ENCODE data around the gene TOP2A. TPM values are rescaled to one million over a fixed set of nuclear protein-coding genes. Genes with fewer than 3 reads are reported as not detected.
A peak's percentile ranks its signal among the peaks of the same experiment; 100 is the strongest.
"Not testable (repeated sequence)": the region's sequence is repeated elsewhere in the genome, so short reads cannot be mapped to it uniquely, and the experiment has no call there.

The TOP2A gene
- total RNA-seq, 1 donor from 2014 or later = 1.1 TPM

- DNase-seq (no peak), ATAC-seq (no peak)
- intact Hi-C loops (cut with micrococcal nuclease) = no loop called here
Observed at GRCh38 chr17:40404003-40404402, 13.7 kb downstream of the TOP2A start.

DNA sequence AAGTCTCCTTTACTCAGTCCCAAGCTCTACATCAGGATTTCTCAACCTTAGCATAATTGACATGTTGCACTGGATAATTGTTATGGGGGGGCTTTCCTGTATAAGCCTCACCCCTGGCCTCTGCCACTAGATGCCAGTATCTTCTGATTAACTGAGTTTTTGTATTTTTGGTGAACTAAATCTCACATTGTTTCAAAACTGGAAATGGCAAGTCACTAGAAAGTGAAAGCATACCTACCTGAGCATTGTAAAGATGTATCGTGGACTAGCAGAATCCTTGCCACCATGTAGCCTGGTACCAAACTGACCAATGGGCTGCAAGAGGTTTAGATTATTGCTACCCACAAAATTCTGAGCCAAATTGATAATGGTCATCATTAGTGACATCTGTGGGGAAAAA is 15.0 kb downstream of the TOP2A start:
- no peak for DNase-seq
- ATAC-seq = no peak
- intact Hi-C loops (cut with micrococcal nuclease) = no loop called here

- DNase-seq (no peak), ATAC-seq (peak; percentile 47)
- intact Hi-C loops (cut with micrococcal nuclease) = no loop called here
Observed at GRCh38 chr17:40399185-40399584, 18.5 kb downstream of the TOP2A start.

GRCh38 chr17:40386555-40386954 is 31.1 kb downstream of the TOP2A start:
- ATAC-seq; intact Hi-C loops (cut with micrococcal nuclease); DNase-seq: not testable (repeated sequence)

DNA sequence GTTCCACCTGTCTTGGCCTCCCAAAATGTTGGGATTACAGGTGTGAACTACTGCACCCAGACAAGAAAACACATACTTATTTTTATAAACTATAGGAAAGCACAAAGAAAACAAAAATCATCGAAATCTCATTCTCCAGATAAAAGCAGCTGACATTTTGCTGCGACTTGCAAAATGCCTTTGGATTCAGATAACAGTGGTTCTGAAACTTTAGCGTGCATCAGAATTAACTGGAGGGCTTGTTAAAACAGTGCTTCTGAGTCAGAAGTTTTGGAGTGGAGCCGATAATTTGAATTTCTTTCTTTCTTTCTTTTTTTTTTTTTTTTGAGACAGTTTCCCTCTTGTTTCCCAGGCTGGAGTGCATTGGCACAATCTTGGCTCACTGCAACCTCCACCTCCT is 35.4 kb downstream of the TOP2A start:
- DNase-seq = no peak
- intact Hi-C loops (cut with micrococcal nuclease) = no loop called here
- ATAC-seq = no peak

- ATAC-seq = no peak
- no peak for DNase-seq
- intact Hi-C loops (cut with micrococcal nuclease) = no loop called here
Observed at GRCh38 chr17:40378966-40379365, 38.7 kb downstream of the TOP2A start.

GRCh38 chr17:40377832-40378231 is 39.9 kb downstream of the TOP2A start:
- ATAC-seq (no peak), DNase-seq (no peak)
- intact Hi-C loops (cut with micrococcal nuclease) = no loop called here

DNA sequence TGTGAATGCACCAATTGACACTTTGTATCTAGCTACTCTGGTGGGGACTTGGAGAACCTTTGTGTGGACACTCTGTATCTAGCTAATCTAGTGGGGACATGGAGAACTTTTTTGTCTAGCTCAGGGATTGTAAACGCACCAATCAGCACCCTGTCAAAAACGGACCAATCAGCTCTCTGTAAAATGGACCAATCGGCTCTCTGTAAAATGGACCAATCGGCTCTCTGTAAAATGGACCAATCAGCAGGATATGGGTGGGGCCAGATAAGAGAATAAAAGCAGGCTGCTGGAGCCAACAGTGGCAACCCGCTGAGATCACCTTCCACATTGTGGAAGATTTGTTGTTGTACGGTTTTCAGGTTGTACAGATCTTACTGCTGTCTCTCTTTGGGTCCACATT is 41.2 kb downstream of the TOP2A start:
- intact Hi-C loops (cut with micrococcal nuclease); DNase-seq; ATAC-seq: not testable (repeated sequence)

DNA sequence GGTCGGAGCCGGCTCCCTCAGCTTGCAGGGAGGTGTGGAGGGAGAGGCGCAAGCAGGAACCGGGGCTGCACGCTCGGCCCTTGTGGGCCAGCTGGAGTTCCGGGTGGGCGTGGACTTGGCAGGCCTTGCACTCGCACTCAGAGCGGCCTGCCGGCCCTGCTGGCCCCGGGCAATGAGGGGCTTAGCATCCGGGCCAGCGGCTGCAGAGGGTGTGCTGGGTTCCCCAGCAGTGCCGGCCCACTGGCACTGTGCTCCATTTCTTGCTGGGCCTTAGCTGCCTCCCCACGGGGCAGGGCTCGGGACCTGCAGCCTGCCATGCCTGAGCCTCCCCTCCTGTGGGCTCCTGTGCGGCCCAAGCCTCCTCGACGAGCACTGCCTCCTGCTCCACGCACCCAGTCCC is 41.9 kb downstream of the TOP2A start:
- DNase-seq; intact Hi-C loops (cut with micrococcal nuclease); ATAC-seq: not testable (repeated sequence)

DNA sequence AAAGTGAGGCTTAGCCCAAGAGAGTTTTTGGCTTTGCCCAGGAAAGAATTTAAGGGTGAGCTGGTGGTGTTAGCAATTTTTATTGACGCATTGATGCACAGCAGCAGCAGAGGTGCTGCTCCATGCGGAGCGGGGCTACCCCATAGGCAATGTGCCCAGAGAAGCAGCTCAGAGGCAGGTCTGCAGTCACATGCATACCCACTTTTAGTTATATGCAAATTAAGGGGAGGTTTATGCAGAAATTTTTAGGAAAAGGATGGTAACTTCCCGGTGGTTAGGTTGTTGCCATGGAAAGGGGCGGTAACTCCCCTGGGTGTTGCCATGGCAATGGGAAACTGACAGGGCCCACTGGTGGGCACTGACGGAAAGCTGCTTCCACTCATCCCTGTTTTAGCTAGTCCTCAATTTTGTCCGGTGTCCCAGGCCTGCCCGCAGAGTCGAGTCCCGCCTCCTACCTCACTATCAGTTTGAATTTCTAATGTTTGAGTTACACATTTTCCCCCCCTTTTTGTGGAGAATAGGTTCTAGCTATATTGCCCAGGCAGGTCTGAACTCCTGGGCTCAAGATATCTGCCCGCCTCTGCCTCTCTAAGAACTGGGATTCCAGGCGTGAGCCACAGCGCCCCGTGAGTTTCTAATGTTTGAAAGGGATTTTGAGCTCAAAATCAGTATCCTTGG is 42.7 kb downstream of the TOP2A start:
- ATAC-seq (no peak), DNase-seq (no peak)
- intact Hi-C loops (cut with micrococcal nuclease) = no loop called here

DNA sequence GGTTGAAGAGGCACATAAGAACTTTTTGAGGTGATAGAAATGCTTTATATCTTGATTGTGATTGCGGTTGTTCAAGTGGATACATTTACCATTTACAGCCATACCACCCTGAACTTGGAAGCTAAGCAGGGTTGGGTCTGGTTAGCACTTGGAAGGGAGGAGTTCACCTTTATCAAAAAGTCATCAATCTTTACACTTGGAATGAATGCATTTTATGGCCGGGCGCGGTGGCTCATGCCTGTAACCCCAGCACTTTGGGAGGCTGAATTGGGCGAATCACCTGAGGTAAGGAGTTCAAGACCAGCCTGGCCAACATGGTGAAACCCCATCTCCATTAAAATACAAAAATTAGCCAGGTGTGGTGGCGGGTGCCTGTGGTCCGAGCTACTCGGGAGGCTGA is 43.7 kb downstream of the TOP2A start:
- no peak for DNase-seq
- intact Hi-C loops (cut with micrococcal nuclease) = no loop called here
- no peak for ATAC-seq

DNA sequence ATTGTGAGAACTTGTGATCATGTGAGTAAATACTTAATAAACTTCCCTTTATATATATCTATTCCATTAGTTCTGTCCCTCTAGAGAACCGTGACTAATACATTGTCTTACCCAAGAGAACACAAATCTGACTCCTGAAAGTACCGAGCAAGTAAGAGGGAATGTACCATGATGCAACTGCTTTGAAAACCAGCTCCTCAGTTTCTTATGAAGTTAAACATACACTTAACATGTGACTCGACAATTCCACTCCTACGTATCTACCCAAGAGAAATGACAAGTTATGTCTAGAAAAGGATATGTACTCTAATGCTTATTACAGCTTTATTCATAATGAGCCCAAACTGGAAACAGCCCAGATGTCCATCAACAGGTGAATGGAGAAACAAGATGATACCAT is 44.4 kb downstream of the TOP2A start:
- intact Hi-C loops (cut with micrococcal nuclease) = no loop called here
- DNase-seq (no peak), ATAC-seq (no peak)

DNA sequence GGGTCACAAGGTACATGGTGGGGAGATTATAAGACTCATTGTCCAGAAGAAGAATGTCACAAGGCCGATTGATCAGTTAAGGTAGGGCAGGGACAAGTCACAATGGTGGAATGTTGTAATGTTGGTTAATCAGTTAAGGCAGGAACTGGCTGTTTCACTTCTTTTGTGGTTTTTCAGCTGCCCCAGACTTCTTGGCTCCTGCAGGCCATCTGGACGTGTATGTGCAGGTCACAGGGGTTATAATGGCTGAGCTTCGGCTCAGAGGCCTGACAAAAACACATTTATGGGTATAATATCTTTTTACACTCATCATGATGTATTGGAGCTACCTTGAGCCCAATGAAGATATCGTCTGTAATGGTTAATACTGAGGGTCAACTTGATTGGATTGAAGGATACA is 45.1 kb downstream of the TOP2A start:
- ATAC-seq; intact Hi-C loops (cut with micrococcal nuclease); DNase-seq: not testable (repeated sequence)

DNA sequence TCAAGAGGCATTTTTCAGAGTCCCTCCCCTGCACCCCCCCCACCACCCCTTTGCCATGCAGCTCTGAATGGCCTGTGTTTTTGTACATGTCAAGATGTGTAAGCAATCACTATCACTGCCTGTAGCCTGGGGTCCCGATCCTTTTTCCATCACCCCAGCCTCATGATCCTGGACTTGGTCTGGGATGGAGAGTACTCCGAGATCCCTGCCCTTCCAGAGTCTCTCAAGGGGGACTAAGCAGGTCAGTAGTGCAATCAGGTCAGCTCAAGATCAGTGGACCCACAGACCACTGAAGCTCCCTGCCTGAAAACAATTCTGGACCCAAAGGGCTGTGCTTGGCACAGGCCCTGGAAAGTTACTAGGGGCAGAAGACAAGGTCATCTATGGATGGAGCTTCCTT is 45.7 kb downstream of the TOP2A start:
- intact Hi-C loops (cut with micrococcal nuclease) = no loop called here
- ATAC-seq = no peak

GRCh38 chr17:40371261-40371929 is 46.3 kb downstream of the TOP2A start:
- DNase-seq (no peak), ATAC-seq (no peak)
- intact Hi-C loops (cut with micrococcal nuclease) = no loop called here

More for the DNA sequence above, 45.7 kb downstream of the TOP2A start:
- DNase-seq = no peak

GRCh38 chr17:40369923-40370322 is 47.8 kb downstream of the TOP2A start:
- intact Hi-C loops (cut with micrococcal nuclease) = no loop called here
- DNase-seq (no peak), ATAC-seq (no peak)

GRCh38 chr17:40367728-40368127 is 50.0 kb downstream of the TOP2A start:
- DNase-seq; ATAC-seq; intact Hi-C loops (cut with micrococcal nuclease): not testable (repeated sequence)

DNA sequence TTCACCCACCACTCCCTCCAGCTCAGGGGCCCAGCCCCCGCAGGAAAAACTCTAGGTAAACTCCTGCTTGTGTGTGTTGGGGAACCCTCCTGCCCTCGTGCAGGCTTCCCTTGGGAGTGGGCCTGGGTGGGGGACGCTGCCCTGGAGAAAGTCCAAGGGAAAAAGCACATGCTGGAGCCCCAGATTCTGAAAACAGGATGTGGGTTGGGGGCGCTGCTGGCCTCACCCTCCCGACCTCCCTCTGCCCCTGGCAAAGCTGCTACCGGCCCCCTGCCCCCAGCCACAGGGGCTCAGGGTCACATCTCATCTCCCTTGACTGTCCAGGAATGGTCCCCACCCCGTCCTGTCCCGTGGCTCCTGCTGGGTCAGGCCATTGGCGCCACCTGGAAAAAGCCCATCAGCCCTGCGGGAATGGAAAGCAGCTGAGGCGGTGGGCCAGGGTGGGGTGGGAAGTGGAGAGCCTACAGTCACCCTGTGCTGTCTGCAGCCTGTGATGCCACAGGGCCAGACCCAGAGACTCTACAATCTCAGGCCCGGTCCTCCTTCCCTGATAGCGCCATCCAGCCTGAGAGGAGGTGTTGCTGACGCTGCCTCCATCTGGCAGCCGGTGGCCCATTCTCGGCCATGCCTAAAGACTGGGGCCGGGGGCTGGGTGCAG is 50.7 kb downstream of the TOP2A start:
- DNase-seq (no peak), ATAC-seq (no peak)
- intact Hi-C loops (cut with micrococcal nuclease) = no loop called here

- intact Hi-C loops (cut with micrococcal nuclease) = no loop called here
- ATAC-seq = no peak
- no peak for DNase-seq
Observed at GRCh38 chr17:40366076-40366860, 51.4 kb downstream of the TOP2A start.

DNA sequence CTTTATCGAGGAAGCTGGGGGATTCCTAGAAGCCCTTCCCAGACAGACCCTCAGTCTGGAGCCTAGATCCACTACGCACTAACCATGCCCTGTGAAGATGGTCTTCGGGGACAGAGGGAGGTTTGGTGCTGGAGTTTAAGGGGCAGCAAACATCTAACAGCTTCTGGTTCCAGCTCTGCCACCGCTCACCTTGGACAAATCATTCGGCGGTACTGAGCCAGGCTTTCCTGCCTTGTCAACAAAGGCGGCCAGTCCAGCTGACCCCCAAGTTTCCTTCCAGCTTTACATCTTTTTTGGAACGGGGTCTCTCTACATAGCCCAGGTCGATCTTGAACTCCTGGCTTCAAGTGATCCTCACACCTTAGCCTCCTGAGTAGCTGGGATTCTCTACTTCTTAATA is 52.8 kb downstream of the TOP2A start:
- no peak for DNase-seq
- intact Hi-C loops (cut with micrococcal nuclease) = no loop called here
- no peak for ATAC-seq
